DMS 273 (cell line): ENCODE results near the gene TAS2R38.

Experiments
- DNase-seq: peaks from one replicate; lab custom pipeline; 2025; ENCODE audit not compliant: unreplicated experiment; lab: John Stamatoyannopoulos, UW

Gene TAS2R38

DNA sequence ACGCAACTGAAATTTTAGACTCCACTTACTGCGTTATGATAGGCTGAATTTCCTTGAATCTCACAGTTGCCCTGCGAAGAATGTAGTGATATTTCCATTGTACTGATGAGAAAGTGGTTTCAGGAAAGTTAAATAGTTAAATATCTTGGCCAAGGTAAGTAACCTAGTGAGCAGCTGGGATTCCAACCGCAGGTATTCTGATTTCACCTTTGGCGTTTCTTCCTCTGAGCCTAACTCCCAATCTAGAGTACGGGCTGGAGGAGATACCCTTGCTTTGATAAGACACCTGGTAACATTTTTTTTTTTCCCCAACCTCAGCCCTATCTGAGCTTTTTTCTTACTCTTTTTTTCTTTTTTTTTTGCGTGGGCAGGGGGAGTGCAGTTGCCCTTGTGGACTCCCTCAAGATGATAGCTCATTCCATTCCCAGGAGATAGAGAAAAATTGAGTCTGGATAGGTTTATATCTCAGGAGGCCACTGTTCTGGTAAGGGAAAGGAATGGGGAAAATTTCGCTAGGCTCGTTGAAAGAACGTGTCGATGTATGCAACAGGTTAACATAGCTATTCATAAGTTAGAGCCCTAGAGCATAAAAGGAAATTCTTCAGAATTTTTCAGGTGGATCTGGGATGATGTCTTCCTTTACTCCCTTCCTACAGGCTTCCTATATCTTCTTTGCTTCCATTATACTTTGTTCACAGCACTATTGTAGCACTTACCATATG is 3.1 kb upstream of the TAS2R38 start:
- DNase-seq: no peak

DNA sequence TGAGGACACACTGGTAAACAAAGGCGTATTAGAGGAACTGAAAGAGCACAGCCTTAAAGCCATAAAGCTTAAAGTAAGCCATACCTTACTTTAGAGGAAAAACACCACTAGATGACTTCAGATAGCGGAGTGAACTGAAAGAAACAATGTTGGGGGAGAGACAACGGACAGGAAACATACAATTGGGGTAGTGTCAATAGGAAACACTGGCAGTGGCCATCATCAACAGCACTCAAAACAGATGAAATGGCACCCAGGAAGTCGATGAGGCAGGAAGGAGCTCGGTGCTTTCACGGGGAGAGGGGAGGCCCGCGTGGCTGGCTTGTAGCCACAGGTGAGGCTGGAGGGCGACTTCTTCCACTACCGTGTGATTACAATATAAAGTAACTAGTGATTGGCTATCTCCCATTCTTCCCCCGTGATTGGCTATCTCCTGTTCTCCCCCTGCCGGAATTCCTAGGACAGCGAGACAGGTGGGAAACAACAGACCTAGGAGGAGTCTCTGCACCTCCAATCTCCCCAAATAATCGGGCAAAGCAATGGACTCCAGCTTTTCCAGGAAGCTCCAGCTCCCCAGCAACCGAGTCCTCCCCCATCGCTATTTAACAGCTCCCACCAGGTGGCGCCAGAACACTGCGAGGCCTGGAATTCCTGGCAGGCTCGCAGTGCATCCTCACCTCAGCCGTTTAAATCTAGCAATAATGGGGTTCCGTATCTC is 2.4 kb upstream of the TAS2R38 start:
- DNase-seq: peak; percentile 91

DNA sequence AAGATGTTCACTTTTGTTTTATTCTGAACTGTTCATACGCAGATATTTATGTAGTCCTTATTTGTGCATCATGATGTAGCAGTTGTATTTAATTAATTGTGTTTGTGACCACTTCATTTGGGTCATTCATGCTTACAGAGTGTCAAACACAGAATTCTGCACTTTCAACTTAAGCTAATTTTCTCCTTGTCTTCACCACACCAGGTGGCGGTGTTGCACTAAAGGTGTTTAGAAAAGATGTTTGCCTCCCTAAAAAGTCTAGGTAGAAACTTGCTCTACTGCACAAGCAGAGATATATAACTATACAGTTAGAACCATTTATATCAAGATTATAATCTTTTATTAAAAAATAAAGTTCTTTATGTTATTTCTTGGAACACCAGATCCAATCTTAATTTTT is 1.3 kb upstream of the TAS2R38 start:
- DNase-seq: peak; percentile 36

DNA sequence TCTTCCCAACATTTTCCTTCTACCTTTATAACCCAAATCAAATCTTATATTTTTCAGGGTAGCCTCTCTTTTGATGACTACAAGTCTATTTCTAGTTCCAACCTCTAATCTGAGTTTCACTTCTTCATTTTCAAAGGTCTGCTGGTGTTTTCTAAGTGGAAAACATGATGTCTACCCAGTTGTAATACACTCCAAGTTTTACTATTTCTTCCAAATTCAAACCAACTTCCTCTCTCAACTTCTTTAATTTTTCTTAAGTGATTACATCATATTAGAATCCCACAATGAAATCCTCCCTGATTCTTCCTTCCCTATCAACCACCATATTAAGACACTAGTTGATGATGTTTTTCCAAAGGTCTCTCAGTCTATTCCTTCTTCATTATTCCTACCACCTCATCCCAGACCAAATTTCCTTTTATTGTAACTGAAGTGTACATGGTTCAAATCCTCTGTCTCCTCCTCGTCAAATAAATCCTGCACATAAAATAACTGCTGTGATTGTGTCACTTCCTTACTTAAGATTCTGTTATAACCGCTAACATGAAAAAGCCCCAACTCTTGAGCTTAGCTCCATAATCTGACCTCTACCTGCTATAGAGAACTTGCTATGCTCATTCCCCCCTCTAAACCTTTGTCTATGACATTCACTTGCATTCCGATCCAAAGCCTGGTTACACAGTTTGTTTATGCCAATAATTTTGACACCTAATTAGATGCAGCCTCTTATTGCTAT is 12.7 kb downstream of the TAS2R38 start:
- no peak for DNase-seq

DNA sequence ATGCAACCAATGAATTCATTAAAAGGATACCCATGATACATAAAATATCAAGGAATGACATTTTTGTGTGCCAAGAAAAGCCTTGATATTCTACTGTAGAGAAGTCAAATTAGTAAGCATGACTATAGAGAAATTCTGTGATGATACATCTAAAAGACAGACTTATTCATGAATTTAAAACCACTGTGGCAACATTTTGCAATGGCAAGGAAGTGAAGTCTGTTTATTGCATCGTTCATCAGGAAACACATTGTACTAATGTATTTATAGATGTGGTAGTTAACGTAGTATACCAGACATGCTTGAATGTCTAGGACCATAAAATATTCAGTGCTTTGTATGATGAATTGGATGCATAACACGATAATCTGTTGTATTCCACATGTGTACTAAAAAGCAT is 17.5 kb downstream of the TAS2R38 start:
- DNase-seq: no peak

DNA sequence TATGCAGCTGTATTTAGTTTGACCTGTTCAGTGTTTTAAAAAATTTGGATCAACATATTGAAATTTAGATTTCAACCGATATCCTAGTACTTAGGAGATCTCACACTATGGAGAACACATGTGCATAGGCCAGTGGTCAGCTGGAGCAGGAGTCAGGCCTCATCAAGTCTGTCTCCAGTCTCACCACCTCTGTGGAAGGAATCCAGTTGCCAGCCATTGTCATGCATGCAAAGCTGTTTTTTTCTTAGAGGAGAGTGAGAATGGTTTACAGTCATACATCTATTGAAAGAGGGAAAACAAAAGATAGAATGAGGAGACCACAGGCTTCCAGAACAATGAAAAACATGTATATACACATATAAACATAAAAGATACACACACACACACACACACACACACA is 19.2 kb downstream of the TAS2R38 start:
- no peak for DNase-seq

DNA sequence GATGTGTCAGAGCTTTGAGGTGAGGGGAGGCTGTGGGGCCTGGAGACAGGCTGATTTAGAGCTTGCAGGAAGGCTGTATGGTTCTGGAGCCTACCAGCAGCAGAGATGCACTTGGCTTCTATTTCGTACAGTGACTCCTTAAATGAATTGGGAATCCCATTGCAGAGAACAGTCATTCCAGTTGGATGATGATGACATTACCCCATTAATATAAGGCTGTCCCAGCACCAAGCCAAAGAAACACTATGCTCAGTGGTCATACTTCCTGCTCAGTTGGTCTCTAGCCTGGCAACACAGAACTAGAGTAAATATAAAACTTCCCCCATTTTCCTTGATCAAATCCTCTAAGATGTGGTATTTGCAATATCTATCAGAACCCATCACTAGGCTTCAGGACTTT is 21.1 kb downstream of the TAS2R38 start:
- DNase-seq: no peak

DNA sequence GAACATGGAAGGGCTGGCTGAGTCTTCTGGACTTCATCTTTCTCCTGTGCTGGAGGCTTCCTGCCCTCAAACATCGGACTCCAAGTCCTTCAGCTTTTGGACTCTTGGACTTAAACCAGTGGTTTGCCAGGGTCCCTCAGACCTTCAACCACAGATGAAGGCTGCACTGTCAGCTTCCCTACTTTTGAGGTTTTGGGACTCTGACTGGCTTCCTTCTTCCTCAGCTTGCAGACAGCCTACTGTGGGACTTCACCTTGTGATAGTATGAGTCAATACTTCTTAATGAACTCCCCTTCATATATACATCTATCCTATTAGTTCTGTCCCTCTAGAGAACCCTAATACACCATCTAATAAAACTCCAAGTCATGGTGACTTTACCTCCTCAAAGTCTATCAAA is 22.8 kb downstream of the TAS2R38 start:
- no peak for DNase-seq

DNA sequence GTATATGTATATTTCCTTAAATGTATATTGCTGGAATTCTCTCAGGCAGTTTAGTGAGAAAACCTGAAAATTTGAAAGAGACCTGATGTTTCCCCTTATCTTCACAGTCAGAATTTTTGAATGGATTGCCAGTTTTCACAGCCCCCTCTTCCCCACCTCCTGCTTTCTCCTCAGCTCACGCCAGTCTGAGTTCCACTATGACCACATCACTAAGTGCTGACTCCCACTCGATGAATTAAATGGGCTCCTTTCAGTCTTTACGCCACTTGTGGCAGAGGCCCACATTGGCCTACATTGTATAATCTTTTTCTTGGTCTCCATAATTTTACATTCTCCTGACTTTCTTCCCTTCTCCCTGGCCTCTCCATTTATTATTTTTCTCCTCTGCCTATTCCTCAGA is 23.7 kb downstream of the TAS2R38 start:
- no peak for DNase-seq

DNA sequence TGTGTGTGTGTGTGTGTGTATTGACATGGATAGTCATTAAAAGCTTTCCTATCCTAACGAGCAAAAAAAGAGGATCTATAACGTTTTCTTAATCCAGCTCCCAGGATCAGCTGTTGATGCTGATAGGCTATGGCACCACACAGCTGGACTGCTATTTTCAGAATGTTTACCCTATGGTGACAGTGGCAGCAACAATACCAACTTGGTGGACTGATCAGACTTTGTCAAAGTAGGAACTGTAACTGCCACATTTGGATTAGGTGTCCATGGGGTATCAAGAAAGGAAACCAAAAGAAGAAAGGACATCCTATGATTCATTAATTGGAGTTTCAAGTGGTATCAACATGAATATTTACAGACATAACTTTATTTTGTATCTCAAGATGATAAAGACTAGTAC is 24.1 kb downstream of the TAS2R38 start:
- DNase-seq: no peak

DNA sequence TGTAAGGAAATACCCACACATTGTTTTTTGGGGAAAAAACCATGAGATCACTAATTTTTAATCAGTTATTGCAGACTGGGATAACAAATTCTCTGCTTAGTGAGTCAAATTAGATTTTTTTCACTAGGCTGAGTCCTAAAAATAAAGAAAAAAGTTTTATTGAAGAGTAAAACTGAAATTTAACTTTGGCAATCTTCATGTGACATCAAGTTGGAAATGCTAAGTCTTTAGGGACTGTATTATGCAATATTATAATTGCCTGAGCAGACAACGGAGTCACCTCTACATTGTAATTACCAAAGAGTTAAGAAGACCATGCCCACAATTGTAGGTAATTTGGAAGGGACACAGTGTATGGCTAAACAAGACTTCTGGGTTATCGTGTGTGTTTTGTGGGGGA is 24.6 kb downstream of the TAS2R38 start:
- no peak for DNase-seq

DNA sequence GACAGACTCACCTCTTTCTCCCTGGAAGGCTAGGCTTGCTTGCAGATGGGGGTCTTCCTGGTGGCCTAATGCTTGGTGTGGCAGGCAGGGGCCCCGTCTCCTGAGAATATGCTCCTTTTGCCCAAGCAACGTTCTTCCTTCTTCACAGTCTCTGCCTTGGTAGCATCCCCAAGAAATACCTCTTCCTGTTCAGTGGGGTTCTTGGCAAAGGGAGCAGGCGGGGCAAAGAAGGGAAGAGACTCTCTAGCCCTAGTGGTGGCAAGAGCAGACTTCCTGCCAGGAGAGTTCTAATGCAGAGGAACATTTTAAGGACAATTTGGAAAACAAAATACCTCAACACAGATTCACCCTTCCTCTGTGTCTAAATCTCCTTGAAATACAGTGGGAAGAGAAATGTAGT is 26.8 kb downstream of the TAS2R38 start, which contains the start of gene CLEC5A:
TSS of gene CLEC5A (minus strand) at position 179 of the 400 bp plus-strand sequence. CDS start 682 bp downstream, outside the sequence.
- no peak for DNase-seq

DNA sequence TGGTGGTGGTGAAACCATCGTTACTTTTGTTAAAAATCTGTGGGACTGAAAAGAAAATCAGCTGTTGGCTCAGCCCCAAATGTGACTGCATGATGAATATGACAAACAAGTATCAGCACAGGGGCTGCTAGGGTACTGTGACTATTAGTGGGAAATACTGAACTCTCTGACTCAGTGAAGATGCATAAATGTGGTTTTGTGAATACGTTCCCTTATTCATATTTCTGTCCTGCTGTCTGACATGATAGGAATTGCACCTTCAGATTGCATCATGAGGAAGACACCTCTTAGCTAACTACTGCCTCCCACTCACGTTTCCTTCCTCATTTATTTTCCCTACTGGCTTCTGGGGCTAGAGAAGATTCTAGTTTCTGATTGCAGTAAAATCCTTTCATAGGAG is 28.2 kb downstream of the TAS2R38 start:
- no peak for DNase-seq

DNA sequence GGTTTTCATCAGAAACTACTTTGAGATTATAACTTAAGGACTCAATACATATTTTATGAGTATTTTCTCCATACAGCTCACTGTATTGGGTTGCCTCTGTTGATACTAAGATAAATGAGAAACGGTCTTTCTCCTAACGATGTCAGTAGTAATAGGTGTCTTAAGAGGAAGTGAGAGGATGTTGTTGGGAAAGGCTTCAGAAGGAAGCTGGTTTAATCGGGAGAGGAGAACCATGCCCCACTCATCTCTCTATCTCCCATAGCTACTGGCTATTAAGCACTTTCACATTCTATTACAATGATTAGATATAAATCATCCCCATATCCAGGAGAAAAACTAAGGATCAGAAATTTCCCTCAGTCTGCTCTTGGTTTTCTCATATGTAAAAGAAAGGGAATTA is 28.8 kb downstream of the TAS2R38 start:
- DNase-seq: no peak

DNA sequence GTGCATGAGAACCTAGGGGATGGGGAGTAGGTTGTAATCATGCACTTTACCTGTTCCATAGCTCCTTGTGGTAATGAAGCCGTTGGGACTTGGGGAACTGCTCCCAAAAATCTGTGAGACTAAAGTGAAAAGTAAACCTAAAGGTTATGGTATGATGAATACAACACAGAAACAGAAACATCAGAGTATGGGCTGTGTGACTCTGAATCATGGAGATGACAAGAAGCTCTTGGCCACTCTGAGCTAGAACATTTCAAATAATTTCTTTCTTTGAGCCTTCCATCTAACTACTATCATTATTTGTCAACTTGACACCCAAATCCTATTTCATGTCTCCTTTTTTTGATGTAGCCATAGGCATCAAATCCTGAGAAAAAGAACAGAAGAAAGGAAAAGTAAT is 29.7 kb downstream of the TAS2R38 start:
- no peak for DNase-seq

DNA sequence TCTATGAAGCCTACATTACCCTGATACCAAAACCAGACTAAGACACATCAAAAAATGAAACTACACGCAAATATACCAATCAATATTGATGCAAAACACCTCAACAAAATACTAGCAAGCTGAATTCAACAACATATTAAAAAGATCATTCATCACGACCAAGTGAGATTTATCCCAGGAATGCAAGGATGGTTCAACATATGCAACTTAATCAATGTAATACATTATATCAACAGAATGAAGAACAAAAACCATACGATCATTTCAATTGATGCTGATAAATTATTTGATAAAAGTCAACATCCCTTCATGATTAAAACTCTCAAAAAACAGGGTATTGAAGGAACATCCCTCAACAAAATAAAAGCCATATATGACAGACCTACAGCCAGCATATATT is 32.5 kb downstream of the TAS2R38 start:
- DNase-seq: no peak

DNA sequence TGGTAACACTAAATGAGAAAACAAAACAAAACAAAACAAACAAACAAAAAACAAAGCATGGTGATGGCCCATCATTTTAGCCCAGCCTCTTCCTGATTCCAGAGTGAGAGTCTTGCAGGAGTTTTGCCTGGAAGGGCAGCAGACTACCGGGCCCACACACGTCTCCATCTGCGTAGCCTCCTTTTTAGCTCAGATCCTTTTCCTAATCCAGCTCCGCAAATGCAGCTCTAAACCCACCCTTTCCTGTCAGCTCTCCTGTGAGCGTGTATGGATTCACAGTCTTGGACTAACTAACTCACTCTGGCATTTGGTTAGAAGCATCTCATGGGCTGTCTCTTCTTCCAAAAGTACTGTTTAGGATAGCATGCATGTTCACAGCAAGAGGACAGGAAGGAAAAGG is 43.4 kb downstream of the TAS2R38 start:
- no peak for DNase-seq

DNA sequence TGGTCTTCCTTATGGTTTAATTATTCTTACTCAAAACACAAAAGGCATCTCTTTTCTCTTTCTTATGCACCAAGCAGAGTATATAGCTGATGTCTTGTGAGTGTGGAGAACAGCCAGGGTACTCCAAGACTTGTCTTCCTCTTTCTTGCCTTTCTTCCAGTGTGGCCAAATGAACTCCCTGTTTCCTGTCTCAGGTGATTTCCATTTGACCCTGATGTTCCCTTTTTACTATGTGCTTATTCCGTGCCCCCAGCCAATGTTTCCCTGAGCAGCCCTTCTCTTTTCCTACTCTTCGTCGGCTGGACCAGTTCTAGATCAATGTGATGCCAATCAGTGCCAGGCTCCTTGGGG is 44.8 kb downstream of the TAS2R38 start:
- no peak for DNase-seq

DNA sequence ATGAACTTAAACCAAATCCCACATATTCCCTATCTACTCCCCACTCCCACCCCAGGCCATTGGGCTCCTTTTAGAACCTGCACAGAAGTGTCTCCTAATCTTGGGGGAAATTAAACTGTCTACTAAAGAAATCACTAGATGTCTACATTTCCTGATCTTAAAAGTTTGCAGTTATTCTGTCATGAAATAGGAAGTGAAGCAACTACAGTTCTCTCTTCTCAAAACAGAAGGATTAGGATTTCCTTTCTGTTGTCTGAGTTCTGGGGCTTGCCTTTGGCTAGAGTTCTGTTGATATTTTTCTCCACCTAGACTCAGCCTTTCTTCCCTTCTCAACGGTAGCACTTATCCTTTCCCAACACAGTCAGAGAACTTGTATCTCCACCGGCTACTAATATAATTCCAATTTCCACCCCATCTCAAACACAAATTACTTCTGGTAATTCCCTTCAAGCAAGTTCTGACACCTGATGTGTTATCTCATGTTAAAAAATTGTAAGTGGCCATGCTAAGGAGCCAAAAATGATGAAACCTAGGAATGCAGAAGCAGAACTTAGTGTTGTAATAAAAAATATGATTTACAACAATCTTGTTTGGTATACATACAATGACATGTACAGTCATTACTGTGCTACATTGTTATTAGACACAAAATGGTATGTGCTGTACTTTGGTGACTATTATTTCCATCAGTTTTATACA is 45.3 kb downstream of the TAS2R38 start:
- no peak for DNase-seq
